ENCODE results near the gene CCND1. TPM values are rescaled to one million over a fixed set of nuclear protein-coding genes. Genes with fewer than 3 reads are reported as not detected.

The CCND1 gene
- total and polyA plus RNA-seq, 10 donors: 4.3 to 96.6 (median 59.0) TPM

- Histone ChIP-seq H3K9me3 (peaks cover 0 to 12% (median under 1%) of the 10 kb centered on the region in 8 donors), H3K4me1 (no peaks in the 10 kb centered on the region), H3K27me3 (replicated peaks in 1 of 7) (peaks cover 0 to 13% (median 0%) of the 10 kb centered on the region in 7 donors), H3K4me3 (no peak overlapping the region), H3K27ac (no peak overlapping the region), H3K36me3 (no peaks in the 10 kb centered on the region)
- no peak for DNase-seq
- intact Hi-C loops (cut with DNase I; ENCODE audit: low total_unique reads): no loop called here
- WGBS, 5 donors: 90 to 97% (median 94%) methylated on average over 1 of the region's 1 CpG
- TF ChIP-seq POLR2A (IDR thresholded peaks at IDR 0.05) (no peak), CTCF (IDR thresholded peaks at IDR 0.05 in 8 of 11, conservative IDR thresholded peaks at IDR 0.05 in 3 of 11) (no peak), POLR2AphosphoS5 (IDR thresholded peaks at IDR 0.05) (no peak)
Observed at GRCh38 chr11:69624293-69624692, 16.7 kb upstream of the CCND1 start.

GRCh38 chr11:69625476-69625875 is 15.5 kb upstream of the CCND1 start:
- Histone ChIP-seq H3K4me3 (no peak overlapping the region), H3K27me3 (replicated peaks in 1 of 7) (peaks cover 0 to 13% (median 0%) of the 10 kb centered on the region in 7 donors), H3K36me3 (no peaks in the 10 kb centered on the region), H3K4me1 (no peaks in the 10 kb centered on the region), H3K27ac (no peak overlapping the region), H3K9me3 (peaks cover 4 to 22% (median 10%) of the 10 kb centered on the region in 8 donors)
- WGBS, 5 donors: 88 to 92% (median 90%) methylated on average over 10 of the region's 10 CpGs
- no peak for TF ChIP-seq POLR2A (IDR thresholded peaks at IDR 0.05)
- intact Hi-C loops (cut with DNase I; ENCODE audit: low total_unique reads): no loop called here
- no peak for DNase-seq

GRCh38 chr11:69627551-69627950 is 13.4 kb upstream of the CCND1 start:
- H3K36me3 ChIP-seq: no peaks in the 10 kb centered on the region
- DNase-seq: no peak
- peaks cover 0 to 6% (median 0%) of the 10 kb centered on the region in 7 donors for H3K27me3 ChIP-seq (replicated peaks in 1 of 7)
- intact Hi-C loops (cut with DNase I; ENCODE audit: low total_unique reads): no loop called here
- H3K9me3 ChIP-seq: peaks cover 4 to 22% (median 10%) of the 10 kb centered on the region in 8 donors
- no peaks in the 10 kb centered on the region for H3K4me1 ChIP-seq
- 81 to 84% (median 83%) methylated on average over 14 of the region's 14 CpGs for WGBS, 5 donors
- TF ChIP-seq CTCF (IDR thresholded peaks at IDR 0.05 in 8 of 11, conservative IDR thresholded peaks at IDR 0.05 in 3 of 11) (no peak), POLR2A (IDR thresholded peaks at IDR 0.05) (no peak)
- H3K27ac ChIP-seq: no peak overlapping the region
- H3K4me3 ChIP-seq: no peak overlapping the region

GRCh38 chr11:69630017-69630416 is 10.9 kb upstream of the CCND1 start:
- Histone ChIP-seq H3K4me3 (no peak overlapping the region), H3K27me3 (replicated peaks in 1 of 7) (peaks cover 0 to 10% (median 0%) of the 10 kb centered on the region in 7 donors), H3K4me1 (no peaks in the 10 kb centered on the region), H3K9me3 (peaks cover 4 to 22% (median 10%) of the 10 kb centered on the region in 8 donors), H3K27ac (no peak overlapping the region), H3K36me3 (no peaks in the 10 kb centered on the region)
- 92 to 100% (median 96%) methylated on average over 2 of the region's 2 CpGs for WGBS, 5 donors
- no peak for TF ChIP-seq POLR2AphosphoS5 (IDR thresholded peaks at IDR 0.05)
- TF ChIP-seq CTCF (IDR thresholded peaks at IDR 0.05 in 8 of 11, conservative IDR thresholded peaks at IDR 0.05 in 3 of 11): no peak
- no peak for TF ChIP-seq POLR2A (IDR thresholded peaks at IDR 0.05)
- intact Hi-C loops (cut with DNase I; ENCODE audit: low total_unique reads): no loop called here
- DNase-seq: no peak

- no peaks in the 10 kb centered on the region for H3K36me3 ChIP-seq
- WGBS, 5 donors: 88 to 94% (median 92%) methylated on average over 8 of the region's 8 CpGs
- H3K4me3 ChIP-seq: no peak overlapping the region
- no peak overlapping the region for H3K27ac ChIP-seq
- DNase-seq: no peak
- intact Hi-C loops (cut with DNase I; ENCODE audit: low total_unique reads): no loop called here
- no peaks in the 10 kb centered on the region for H3K4me1 ChIP-seq
- H3K9me3 ChIP-seq: peaks cover 4 to 22% (median 10%) of the 10 kb centered on the region in 8 donors
- TF ChIP-seq POLR2A (IDR thresholded peaks at IDR 0.05) (no peak), CTCF (IDR thresholded peaks at IDR 0.05 in 8 of 11, conservative IDR thresholded peaks at IDR 0.05 in 3 of 11) (no peak), POLR2AphosphoS5 (IDR thresholded peaks at IDR 0.05) (no peak)
- peaks cover 0 to 11% (median 0%) of the 10 kb centered on the region in 7 donors for H3K27me3 ChIP-seq (replicated peaks in 1 of 7)
Observed at GRCh38 chr11:69630424-69630823, 10.5 kb upstream of the CCND1 start.
